Left ventricle myocardium superior (tissue), 1 donor: ENCODE data around the gene RAB11FIP5. TPM values are rescaled to one million over a fixed set of nuclear protein-coding genes. Genes with fewer than 3 reads are reported as not detected.
A peak's percentile ranks its signal among the peaks of the same experiment; 100 is the strongest.

Source experiments
- ATAC-seq: fragments of 200-7000 bp; cut with Tn5 transposase; one replicate; pipeline ENCODE4 v1.9.1; 2020; ENCODE audit warnings: mild to moderate bottlenecking, moderate library complexity
- DNase-seq: peaks from one replicate; pipeline ENCODE4 v3.0.0-alpha.2; 2020
- intact Hi-C: fragments of 100-400 bp; cut with micrococcal nuclease; formaldehyde crosslinking; loops from one replicate; pipeline ENCODE4 v1.11.0; 2022
- total RNA-seq: library from RNA; stranded (reverse); fragmentation: NEBNext Ultra II Directional; extraction: Animal tissue kit (Norgen Biotek cat#: 25700); gene quantifications from one replicate; pipeline ENCODE4 v1.2.1, GENCODE V29; 2021
- donor health status: DM: no; HTN: yes; CAD: no; lungs with severe emphysema.

The RAB11FIP5 gene
- total RNA-seq, 1 donor from 2014 or later = 19.4 TPM

GRCh38 chr2:73053316-73054114, 59.2 kb downstream of the RAB11FIP5 start:
- intact Hi-C loops = no loop called here
- ATAC-seq = peak; percentile 52
- no peak for DNase-seq

GRCh38 chr2:73050121-73050545, 62.6 kb downstream of the RAB11FIP5 start:
- intact Hi-C loops = no loop called here
- ATAC-seq (no peak), DNase-seq (no peak)

GRCh38 chr2:73043929-73044832, 68.6 kb downstream of the RAB11FIP5 start:
- ATAC-seq (no peak), DNase-seq (no peak)
- intact Hi-C loops = no loop called here

GRCh38 chr2:73043276-73043675, 69.5 kb downstream of the RAB11FIP5 start:
- intact Hi-C loops = no loop called here
- ATAC-seq = no peak
- no peak for DNase-seq

GRCh38 chr2:73037947-73038585, 74.7 kb downstream of the RAB11FIP5 start:
- DNase-seq = no peak
- no peak for ATAC-seq
- intact Hi-C loops = no loop called here

GRCh38 chr2:73036766-73037165, 76.0 kb downstream of the RAB11FIP5 start:
- ATAC-seq (no peak), DNase-seq (no peak)
- intact Hi-C loops = no loop called here

GRCh38 chr2:73035899-73036711, 76.6 kb downstream of the RAB11FIP5 start:
- intact Hi-C loops = no loop called here
- no peak for ATAC-seq
- no peak for DNase-seq

GRCh38 chr2:73034661-73035375, 77.9 kb downstream of the RAB11FIP5 start:
- intact Hi-C loops = no loop called here
- DNase-seq = no peak
- ATAC-seq = no peak

- intact Hi-C loops = no loop called here
- DNase-seq = no peak
- no peak for ATAC-seq
Measured at GRCh38 chr2:73033766-73034381, 78.9 kb downstream of the RAB11FIP5 start.

- ATAC-seq (no peak), DNase-seq (no peak)
- intact Hi-C loops = no loop called here
Measured at GRCh38 chr2:73033142-73033765, 79.5 kb downstream of the RAB11FIP5 start.

GRCh38 chr2:73032702-73033097, 80.0 kb downstream of the RAB11FIP5 start:
- DNase-seq (no peak), ATAC-seq (no peak)
- intact Hi-C loops = no loop called here

- intact Hi-C loops = no loop called here
- ATAC-seq (no peak), DNase-seq (no peak)
Measured at GRCh38 chr2:73031725-73032701, 80.7 kb downstream of the RAB11FIP5 start.

- intact Hi-C loops = no loop called here
- DNase-seq = no peak
- ATAC-seq = no peak
Measured at GRCh38 chr2:73031095-73031678, 81.6 kb downstream of the RAB11FIP5 start.

GRCh38 chr2:73028841-73029240, 83.9 kb downstream of the RAB11FIP5 start:
- no peak for ATAC-seq
- intact Hi-C loops = no loop called here
- no peak for DNase-seq

GRCh38 chr2:73027340-73027739, 85.4 kb downstream of the RAB11FIP5 start:
- ATAC-seq (no peak), DNase-seq (no peak)
- intact Hi-C loops = no loop called here

- intact Hi-C loops = no loop called here
- DNase-seq = no peak
- ATAC-seq = no peak
Measured at GRCh38 chr2:73023497-73023896, 89.3 kb downstream of the RAB11FIP5 start.
